H1 (cell line): ENCODE results near the gene NECTIN1. TPM values are rescaled to one million over a fixed set of nuclear protein-coding genes. Genes with fewer than 3 reads are reported as not detected.

Experiments used
- CTCF ChIA-PET: fragments of 300-600 bp; sonication (Branson Sonifier 250); formaldehyde crosslinking; loops from one replicate; lab custom pipeline; 2021; ENCODE audit not compliant: partially characterized antibody; lab: Charles Lee
- POLR2A ChIA-PET: fragments of 300-600 bp; sonication (Branson Sonifier 250); formaldehyde crosslinking; loops from one replicate; lab custom pipeline; 2021; ENCODE audit warnings: inconsistent platforms; ENCODE audit not compliant: partially characterized antibody; lab: Charles Lee
- DNase-seq, 2 experiments: peaks; one replicate each; pipeline versions ENCODE4 v3.0.0 to v3.0.0-alpha.2; 2010 to 2022; ENCODE audit warnings: low spot score in 2 of 2, low read depth in 1 of 2, mixed read lengths in 1 of 2
- FAIRE-seq: peaks from 2 replicates; lab custom pipeline; 2011; peaks lifted over from hg19 to GRCh38; lab: Jason Lieb, UNC
- H2AFZ ChIP-seq: 2 replicates; pipeline ENCODE4 v1.8.1; 2012; ENCODE audit warnings: low read length, inconsistent platforms
- H2AK5ac ChIP-seq: 2 replicates; pipeline ENCODE4 v1.6.1; 2013; ENCODE audit warnings: low read depth, low read length
- H2BK120ac ChIP-seq: replicated peaks from 2 replicates; pipeline ENCODE3; 2013; ENCODE audit warnings: low read depth, low read length, inconsistent platforms
- H2BK12ac ChIP-seq: 2 replicates; pipeline ENCODE4 v1.6.1; 2013; ENCODE audit warnings: low read depth, low read length
- H2BK15ac ChIP-seq: 2 replicates; pipeline ENCODE4 v1.6.1; 2013; ENCODE audit warnings: low read length
- H2BK20ac ChIP-seq: 2 replicates; pipeline ENCODE4 v1.6.1; 2013; ENCODE audit warnings: low read length
- H2BK5ac ChIP-seq: 2 replicates; pipeline ENCODE4 v1.6.1; 2013; ENCODE audit warnings: low read depth, low read length
- H3K14ac ChIP-seq: 2 replicates; pipeline ENCODE4 v1.6.1; 2013; ENCODE audit warnings: inconsistent platforms; ENCODE audit not compliant: insufficient read length
- H3K18ac ChIP-seq: 2 replicates; pipeline ENCODE4 v1.6.1; 2013; ENCODE audit warnings: low read length; ENCODE audit errors: extremely low read depth
- H3K23ac ChIP-seq: 2 replicates; pipeline ENCODE4 v1.6.1; 2013; ENCODE audit warnings: inconsistent platforms; ENCODE audit not compliant: insufficient read length
- H3K23me2 ChIP-seq: 2 replicates; pipeline ENCODE4 v1.6.1; 2013; ENCODE audit warnings: low read depth, low read length
- H3K27ac ChIP-seq: 2 replicates; pipeline ENCODE4 v1.6.1; 2011; ENCODE audit warnings: low read depth, low read length, inconsistent platforms
- H3K27me3 ChIP-seq, 4 experiments: replicated peaks in 1 of 4; 1 replicate in 1 of 4; 2 replicates in 3 of 4; pipeline versions ENCODE4 v1.6.1 to v1.8.1; 2011 to 2013; ENCODE audit warnings: low read length in 3 of 4, mild to moderate bottlenecking in 3 of 4, inconsistent platforms in 2 of 4, mixed read lengths in 2 of 4, moderate library complexity in 1 of 4; ENCODE audit not compliant: control insufficient read depth in 3 of 4, insufficient read depth in 3 of 4; ENCODE audit errors: extremely low read depth in 1 of 4
- H3K36me3 ChIP-seq, 4 experiments: 2 replicates each; pipeline versions ENCODE4 v1.6.1 to v1.8.1; 2011 to 2013; ENCODE audit warnings: mild to moderate bottlenecking in 4 of 4, low read length in 3 of 4, moderate library complexity in 2 of 4, control low read depth in 1 of 4, inconsistent platforms in 1 of 4; ENCODE audit not compliant: insufficient read depth in 4 of 4, control insufficient read depth in 2 of 4
- H3K4ac ChIP-seq: replicated peaks from 2 replicates; pipeline ENCODE3; 2013; ENCODE audit warnings: low read length, low read depth, mixed read lengths, inconsistent platforms; ENCODE audit not compliant: insufficient read length
- H3K4me1 ChIP-seq, 4 experiments: replicated peaks in 1 of 4; 1 replicate in 1 of 4; 2 replicates in 3 of 4; pipeline versions ENCODE4 v1.6.1 to v1.8.1; 2011 to 2013; ENCODE audit warnings: low read length in 3 of 4, inconsistent platforms in 2 of 4, mixed read lengths in 1 of 4; ENCODE audit not compliant: insufficient read depth in 4 of 4, control insufficient read depth in 3 of 4
- H3K4me2 ChIP-seq, 2 experiments: 2 replicates each; pipeline versions ENCODE4 v1.6.1 to v1.8.1; 2011 to 2013; ENCODE audit warnings: low read depth in 2 of 2, low read length in 2 of 2, control low read depth in 1 of 2, inconsistent platforms in 1 of 2, mild to moderate bottlenecking in 1 of 2; ENCODE audit not compliant: insufficient read depth in 1 of 2
- H3K4me3 ChIP-seq, 4 experiments: fragments of 200-600, 300-600 bp in 1 of 4; sonication (generic), shearing (Covaris generic), sonication (Bioruptor Twin) in 1 of 4; 2 replicates each; pipeline versions ENCODE4 v1.5.1 to v1.8.1; 2011 to 2016; ENCODE audit warnings: low read length in 4 of 4, low read depth in 3 of 4, control low read depth in 2 of 4, inconsistent platforms in 2 of 4, mild to moderate bottlenecking in 2 of 4, mixed read lengths in 1 of 4, moderate library complexity in 1 of 4; ENCODE audit not compliant: insufficient read depth in 2 of 4; ENCODE audit errors: extremely low read depth in 1 of 4
- H3K56ac ChIP-seq: replicated peaks from 2 replicates; pipeline ENCODE3; 2013; ENCODE audit warnings: low read depth, mild to moderate bottlenecking, mixed read lengths, low read length, inconsistent platforms; ENCODE audit not compliant: insufficient read length
- H3K79me1 ChIP-seq: 2 replicates; pipeline ENCODE4 v1.6.1; 2013; ENCODE audit warnings: low read depth, low read length, control low read depth
- H3K79me2 ChIP-seq, 2 experiments: 2 replicates each; pipeline versions ENCODE4 v1.6.1 to v1.8.1; 2012 to 2013; ENCODE audit warnings: low read length in 2 of 2, mild to moderate bottlenecking in 2 of 2, inconsistent platforms in 1 of 2; ENCODE audit not compliant: insufficient read depth in 2 of 2, control insufficient read depth in 1 of 2
- H3K9ac ChIP-seq, 4 experiments: replicated peaks in 1 of 4; 1 replicate in 1 of 4; 2 replicates in 3 of 4; pipeline versions ENCODE4 v1.6.1 to v1.8.1; 2011 to 2013; ENCODE audit warnings: low read depth in 3 of 4, low read length in 3 of 4, control low read depth in 2 of 4, mild to moderate bottlenecking in 2 of 4, moderate library complexity in 2 of 4, inconsistent platforms in 1 of 4; ENCODE audit errors: extremely low read depth in 1 of 4
- H3K9me3 ChIP-seq, 2 experiments: 2 replicates each; pipeline versions ENCODE4 v1.6.1 to v1.8.1; 2012 to 2013; ENCODE audit warnings: mild to moderate bottlenecking in 2 of 2, moderate library complexity in 2 of 2, control low read depth in 1 of 2, inconsistent platforms in 1 of 2, low read depth in 1 of 2, low read length in 1 of 2, mixed read lengths in 1 of 2; ENCODE audit not compliant: insufficient read depth in 2 of 2
- H4K20me1 ChIP-seq, 2 experiments: replicated peaks in 1 of 2; 2 replicates each; pipeline versions ENCODE3 to v1.8.1; 2011 to 2013; ENCODE audit warnings: inconsistent platforms in 2 of 2, low read length in 2 of 2, mild to moderate bottlenecking in 1 of 2; ENCODE audit not compliant: insufficient read depth in 2 of 2, control insufficient read depth in 1 of 2
- H4K5ac ChIP-seq: 2 replicates; pipeline ENCODE4 v1.6.1; 2013; ENCODE audit warnings: low read length, low read depth, mixed read lengths, inconsistent platforms; ENCODE audit not compliant: insufficient read length
- H4K8ac ChIP-seq: 2 replicates; pipeline ENCODE4 v1.8.0; 2013; ENCODE audit warnings: mild to moderate bottlenecking, moderate library complexity, low read length, inconsistent platforms; ENCODE audit not compliant: insufficient read depth; ENCODE audit errors: extremely low read depth
- H4K91ac ChIP-seq: replicated peaks from 2 replicates; pipeline ENCODE3; 2013; ENCODE audit warnings: low read length, mixed read lengths, inconsistent platforms; ENCODE audit not compliant: insufficient read length
- ATF3 ChIP-seq: IDR thresholded peaks from 2 replicates; pipeline ENCODE4 v1.6.1; 2011; ENCODE audit warnings: low read depth, mild to moderate bottlenecking, low read length; ENCODE audit not compliant: insufficient read depth
- BCL11A ChIP-seq, 2 experiments: IDR thresholded peaks; one replicate each; pipeline ENCODE4 v1.6.1; 2011; ENCODE audit warnings: low read depth in 2 of 2, low read length in 2 of 2, mild to moderate bottlenecking in 2 of 2
- POLR2A ChIP-seq, 2 experiments: IDR thresholded peaks; 1 replicate in 1 of 2; 2 replicates in 1 of 2; pipeline ENCODE4 v1.6.1; 2011; ENCODE audit warnings: low read depth in 2 of 2, low read length in 2 of 2, mild to moderate bottlenecking in 2 of 2; ENCODE audit errors: control extremely low read depth in 1 of 2
- SP4 ChIP-seq: IDR thresholded peaks from 2 replicates; pipeline ENCODE4 v1.6.1; 2012; ENCODE audit warnings: low read length, inconsistent platforms
- TBP ChIP-seq: IDR thresholded peaks from 2 replicates; pipeline ENCODE4 v1.6.1; 2011; ENCODE audit warnings: low read depth, low read length, improper control_type of control experiment
- WGBS, 2 experiments: shearing (Covaris generic) in 1 of 2; methylation state at CpG; one replicate each; pipeline versions ENCODE4 v1.1.6 to v1.1.7; 2013 to 2015; ENCODE audit warnings: low lambda C conversion rate in 2 of 2, mixed read lengths in 2 of 2, inconsistent platforms in 1 of 2, low coverage in 1 of 2, missing lambda C conversion rate in 1 of 2; ENCODE audit not compliant: insufficient replicate concordance in 2 of 2, insufficient coverage in 1 of 2, insufficient read length in 1 of 2; ENCODE audit errors: extremely low coverage in 1 of 2, missing lambda C conversion rate in 1 of 2; 5-methylcytosine and 5-hydroxymethylcytosine counted together
- long read RNA-seq, 2 experiments: library from RNA in 1 of 2; library from capped mRNA in 1 of 2; stranded (forward); transcript quantifications; one replicate each; pipeline ENCODE4 v2.0.0, GENCODE V29; 2021; ENCODE audit warnings: inconsistent platforms in 1 of 2
- polyA minus RNA-seq, 3 experiments: library from RNA; depleted of rRNA, polyadenylated mRNA; stranded (reverse); fragments of >200 nt; gene quantifications; 1 replicate in 2 of 3; 2 replicates in 1 of 3; pipeline ENCODE4 v1.2.3, GENCODE V29; 2011
- polyA plus RNA-seq, 7 experiments: library from polyadenylated mRNA; depleted of rRNA in 3 of 7; stranded (reverse) in 5 of 7; unstranded in 2 of 7; fragments of >200 nt in 5 of 7; fragments of 200-250 nt in 2 of 7; gene quantifications; 1 replicate in 5 of 7; 2 replicates in 1 of 7; 4 replicates in 1 of 7; pipeline versions ENCODE4 v1.2.1 to v1.2.3, GENCODE V29; 2011 to 2013; ENCODE audit warnings: missing spikeins in 2 of 7, mixed read lengths in 2 of 7
- total RNA-seq: library from RNA; stranded (reverse); fragmentation: NEBNext Ultra II Directional; extraction: Animal tissue kit (Norgen Biotek cat#: 25700); gene quantifications from 2 replicates; pipeline ENCODE4 v1.2.1, GENCODE V29; 2021

The NECTIN1 gene, protein sequence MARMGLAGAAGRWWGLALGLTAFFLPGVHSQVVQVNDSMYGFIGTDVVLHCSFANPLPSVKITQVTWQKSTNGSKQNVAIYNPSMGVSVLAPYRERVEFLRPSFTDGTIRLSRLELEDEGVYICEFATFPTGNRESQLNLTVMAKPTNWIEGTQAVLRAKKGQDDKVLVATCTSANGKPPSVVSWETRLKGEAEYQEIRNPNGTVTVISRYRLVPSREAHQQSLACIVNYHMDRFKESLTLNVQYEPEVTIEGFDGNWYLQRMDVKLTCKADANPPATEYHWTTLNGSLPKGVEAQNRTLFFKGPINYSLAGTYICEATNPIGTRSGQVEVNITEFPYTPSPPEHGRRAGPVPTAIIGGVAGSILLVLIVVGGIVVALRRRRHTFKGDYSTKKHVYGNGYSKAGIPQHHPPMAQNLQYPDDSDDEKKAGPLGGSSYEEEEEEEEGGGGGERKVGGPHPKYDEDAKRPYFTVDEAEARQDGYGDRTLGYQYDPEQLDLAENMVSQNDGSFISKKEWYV
- total RNA-seq, result 97.6 and 97.7 TPM in 2 replicates
- polyA plus RNA-seq (2011; rRNA removed), result 43.2 and 63.0 TPM in 2 replicates
- 43.8 TPM for polyA plus RNA-seq (2011; cell fraction: cytosol; rRNA removed)
- polyA plus RNA-seq (2011; cell fraction: nucleus; rRNA removed), result 74.6 TPM
- polyA plus RNA-seq (2012, experiment 1 of 2), result 69.0 to 102 TPM (median 89.4 TPM) in 4 replicates
- polyA plus RNA-seq (2012, experiment 2 of 2), result 73.5 TPM
- 93.0 TPM for polyA plus RNA-seq (2013, experiment 1 of 2)
- 97.4 TPM for polyA plus RNA-seq (2013, experiment 2 of 2)
- polyA minus RNA-seq (2011; rRNA and poly(A)+ RNA removed), result 104 and 120 TPM in 2 replicates
- 68.6 TPM for polyA minus RNA-seq (2011; cell fraction: cytosol; rRNA and poly(A)+ RNA removed)
- 58.5 TPM for polyA minus RNA-seq (2011; cell fraction: nucleus; rRNA and poly(A)+ RNA removed)
- long read RNA-seq, experiment 1, full-length matches to known transcripts, result 14 of 92 reads
- long read RNA-seq, experiment 1, partial matches to known transcripts, result 10 of 92 reads
- long read RNA-seq, experiment 1, other reads (novel, unspliced or antisense), result 68 of 92 reads
- long read RNA-seq, experiment 2, partial matches to known transcripts, result 0 of 1 reads
- long read RNA-seq, experiment 2, other reads (novel, unspliced or antisense), result 1 of 1 reads

DNA sequence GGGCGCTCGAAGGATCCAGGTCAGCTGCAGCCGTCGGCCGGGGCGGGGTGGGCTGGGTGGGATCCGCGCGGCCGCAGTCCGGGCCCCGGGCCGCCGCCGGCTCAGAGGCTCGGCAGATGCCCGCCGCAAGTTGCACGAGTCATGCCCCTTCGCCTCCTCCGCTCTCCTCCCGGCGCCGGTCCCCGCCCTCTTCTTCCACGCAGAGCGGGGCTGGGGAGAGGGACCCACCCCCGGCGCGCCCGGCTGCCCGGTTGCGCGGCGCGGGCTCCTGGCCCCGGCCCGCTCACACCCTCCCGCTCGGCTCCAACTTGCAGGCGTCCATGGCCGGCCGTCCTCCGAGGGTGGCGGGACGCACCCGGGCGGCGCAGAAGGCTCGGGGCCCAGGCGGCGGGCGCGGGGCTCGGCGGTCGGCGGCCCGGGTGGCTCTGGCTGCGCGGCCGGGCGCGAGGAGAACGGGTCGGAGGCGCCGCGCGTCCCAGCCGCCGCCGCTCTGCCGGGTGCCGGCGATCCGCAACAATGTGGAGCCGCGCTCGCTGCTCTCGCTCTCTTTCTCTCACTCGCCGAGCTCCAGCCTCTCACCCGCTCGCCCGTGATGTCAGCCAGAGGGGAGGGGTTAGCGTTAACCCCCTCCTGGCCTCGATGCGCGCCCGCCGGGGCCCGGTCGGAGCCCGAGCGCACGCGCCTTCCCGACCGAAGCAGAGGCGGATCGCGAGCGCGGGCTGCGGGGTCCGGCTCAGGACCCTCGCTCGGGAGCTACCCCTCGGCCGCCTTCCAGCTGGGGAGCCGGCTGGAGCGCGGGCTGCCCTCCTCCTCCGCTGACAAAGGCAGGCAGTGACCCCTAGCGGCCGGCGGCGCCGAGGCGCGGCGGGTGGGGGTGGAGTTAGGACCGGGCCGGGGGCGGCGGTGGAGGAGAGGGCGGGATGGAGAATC, at the start of gene NECTIN1:
TSS of gene NECTIN1 (minus strand) at position 550 of the 930 bp plus-strand sequence. CDS start 647 bp downstream, outside the sequence.
- Histone ChIP-seq H2BK20ac (no peak within 1 kb of the TSS), H2BK12ac (no peak within 1 kb of the TSS; the same call in 1 of the 2 replicates), H4K91ac (peak within 1 kb of the TSS; percentile 26), H3K9me3 (no peaks in the 10 kb centered on the region), H2AFZ (peak within 1 kb of the TSS; percentile 67), H2AK5ac (no peak within 1 kb of the TSS), H3K4me2 (peak within 1 kb of the TSS; percentile 95), H3K23me2 (peaks cover 15% of the 10 kb centered on the region), H3K79me2 (peaks cover 23 to 45% of the 10 kb centered on the region in 2 experiments), H3K79me1 (peaks cover 11% of the 10 kb centered on the region), H3K18ac (peak within 1 kb of the TSS; percentile 89; the same call in 1 of the 2 replicates), H3K23ac (no peak within 1 kb of the TSS), H3K4me3 (peak within 1 kb of the TSS; percentile 82 to 97 (median 92)), H2BK120ac (no peak within 1 kb of the TSS), H4K20me1 (peaks cover 0 to 15% of the 10 kb centered on the region in 2 experiments), H3K14ac (no peak within 1 kb of the TSS), H2BK15ac (no peak within 1 kb of the TSS), H3K36me3 (no peaks in the 10 kb centered on the region; a peak in 1 of 8 replicates), H3K4me1 (peaks cover 14 to 29% (median 22%) of the 10 kb centered on the region in 4 experiments), H3K27ac (peak within 1 kb of the TSS; percentile 38; the same call in 1 of the 2 replicates), H3K4ac (peak within 1 kb of the TSS; percentile 61), H3K56ac (peak within 1 kb of the TSS; percentile 63), H3K27me3 (no peaks in the 10 kb centered on the region; a peak in 2 of 7 replicates), H2BK5ac (peak within 1 kb of the TSS; percentile 95; the same call in 1 of the 2 replicates), H4K8ac (peak within 1 kb of the TSS; percentile 16; the same call in 1 of the 2 replicates), H3K9ac (peak within 1 kb of the TSS; percentile 45 to 88 (median 60)), H4K5ac (peak within 1 kb of the TSS; percentile 25)
- CTCF ChIA-PET, result interaction anchor here (0.6 to 10.1 kb wide), 55 partner anchors 8 to 381 kb away, joined by 3 to 171 read pairs (median 4); no protein-coding TSS in a partner anchor
- no peak for FAIRE-seq
- POLR2A ChIA-PET, result interaction anchor here (1.0 to 1.5 kb wide), 2 partner anchors 10 to 20 kb away, joined by 4 to 8 read pairs; no protein-coding TSS in a partner anchor
- 5% methylated on average over 18 of the region's 128 CpGs; no CpG with 5 or more reads in 1 of the 2 experiments for WGBS, 2 experiments
- DNase-seq, result peak; percentile 71 to 98
- TF ChIP-seq TBP (peak; percentile 76), ATF3 (no peak), SP4 (0 out of 2 replicates have a peak, but pooled peaks have one; percentile 45), BCL11A (IDR thresholded peaks at IDR 0.05; ENCODE audit: low read depth in 2 of 2, low read length in 2 of 2) (no peak), POLR2A (IDR thresholded peaks at IDR 0.05; ENCODE audit: control extremely low read depth in 1 of 2, low read depth in 2 of 2, low read length in 2 of 2) (peak in 1 of 2 experiments; percentile 52; a peak in 1 of 3 replicates)
